SIG-M5 (cell line): ENCODE measurements around the gene SYCE3.
"Not testable (repeated sequence)": the region's sequence is repeated elsewhere in the genome, so short reads cannot be mapped to it uniquely, and the experiment has no call there.

Source experiments
- DNase-seq: peaks from one replicate; lab custom pipeline; 2025; lab: John Stamatoyannopoulos, UW

SYCE3 gene, protein sequence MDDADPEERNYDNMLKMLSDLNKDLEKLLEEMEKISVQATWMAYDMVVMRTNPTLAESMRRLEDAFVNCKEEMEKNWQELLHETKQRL

DNA sequence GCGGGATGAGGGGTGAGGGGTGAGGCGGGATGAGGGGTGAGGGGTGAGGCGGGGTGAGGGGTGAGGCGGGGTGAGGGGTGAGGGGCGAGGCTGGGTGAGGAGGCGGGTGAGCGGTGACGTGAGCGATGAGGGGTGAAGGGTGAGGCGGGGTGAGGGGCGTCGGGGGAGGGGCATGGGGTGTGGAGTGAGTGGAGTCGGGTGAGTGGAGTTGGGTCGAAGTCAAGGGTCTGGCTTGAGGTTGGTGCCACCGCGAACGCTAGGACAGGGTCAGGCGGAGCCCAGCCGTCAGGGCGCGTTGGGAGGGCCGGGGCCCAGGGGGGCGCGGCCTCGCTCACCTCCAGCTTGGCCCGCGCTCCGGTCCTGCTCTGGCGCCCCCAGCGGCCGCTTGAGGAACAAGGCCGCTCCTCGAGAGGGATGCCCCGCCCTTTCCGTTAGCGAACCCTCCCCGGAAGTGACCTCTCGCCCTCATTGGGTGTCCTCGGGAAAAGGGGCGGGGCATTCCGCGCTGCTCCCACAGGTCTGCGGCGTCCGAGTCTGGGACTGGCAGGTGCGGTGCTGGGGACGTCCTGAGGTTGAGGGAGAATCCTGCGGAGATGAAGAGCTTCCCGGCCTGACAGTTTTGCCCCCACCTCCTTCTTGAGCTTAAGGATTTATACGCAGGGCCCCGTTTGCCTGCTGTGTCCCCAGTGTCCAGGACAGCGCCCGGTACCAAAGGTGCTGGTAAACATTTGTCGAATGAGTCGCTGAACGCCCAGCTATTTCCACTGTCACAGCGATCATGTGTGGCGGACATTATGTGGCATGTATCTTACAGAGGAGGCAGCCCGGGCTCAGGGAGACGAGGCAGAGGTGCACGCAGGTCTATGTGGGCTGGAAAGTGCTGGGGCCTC is at the start of gene SYCE3:
Gene SYCE3 (minus strand): TSS at position 397 of the 890 bp plus-strand sequence. CDS start 6,514 bp downstream, outside the sequence.
- peak; percentile 20 for DNase-seq

- no peak for DNase-seq
These were observed 49.4 kb upstream of the SYCE3 start for GRCh38 chr22:50612168-50612527.

GRCh38 chr22:50611341-50612060 is 48.8 kb upstream of the SYCE3 start:
- no peak for DNase-seq

GRCh38 chr22:50610581-50610980 is 47.9 kb upstream of the SYCE3 start:
- DNase-seq: no peak

GRCh38 chr22:50610041-50610451 is 47.3 kb upstream of the SYCE3 start:
- DNase-seq: no peak

GRCh38 chr22:50609599-50609998 is 46.9 kb upstream of the SYCE3 start:
- no peak for DNase-seq

DNA sequence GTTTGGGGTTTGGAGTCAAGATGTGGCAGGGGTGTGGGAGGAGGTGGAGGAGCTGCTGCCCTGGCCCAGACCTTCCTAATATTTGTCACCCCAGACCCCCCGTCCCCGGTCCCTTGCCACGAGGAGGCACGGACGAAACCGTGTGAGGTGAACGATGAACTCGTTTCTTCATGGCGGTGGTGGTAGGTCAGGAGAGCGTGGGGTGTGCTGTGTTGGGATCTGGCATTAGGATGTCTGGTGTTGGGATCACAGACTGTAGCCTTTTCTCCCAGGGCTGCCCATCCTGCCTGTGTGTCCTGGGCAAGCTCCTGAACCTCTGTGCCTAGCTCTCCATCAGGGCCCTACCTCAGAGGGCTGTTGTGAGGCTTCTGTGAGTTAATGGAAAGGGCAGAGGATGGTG is 46.3 kb upstream of the SYCE3 start:
- DNase-seq: no peak

GRCh38 chr22:50608058-50608840 is 45.5 kb upstream of the SYCE3 start:
- DNase-seq: not testable (repeated sequence)

GRCh38 chr22:50607659-50608020 is 44.9 kb upstream of the SYCE3 start:
- no peak for DNase-seq

DNA sequence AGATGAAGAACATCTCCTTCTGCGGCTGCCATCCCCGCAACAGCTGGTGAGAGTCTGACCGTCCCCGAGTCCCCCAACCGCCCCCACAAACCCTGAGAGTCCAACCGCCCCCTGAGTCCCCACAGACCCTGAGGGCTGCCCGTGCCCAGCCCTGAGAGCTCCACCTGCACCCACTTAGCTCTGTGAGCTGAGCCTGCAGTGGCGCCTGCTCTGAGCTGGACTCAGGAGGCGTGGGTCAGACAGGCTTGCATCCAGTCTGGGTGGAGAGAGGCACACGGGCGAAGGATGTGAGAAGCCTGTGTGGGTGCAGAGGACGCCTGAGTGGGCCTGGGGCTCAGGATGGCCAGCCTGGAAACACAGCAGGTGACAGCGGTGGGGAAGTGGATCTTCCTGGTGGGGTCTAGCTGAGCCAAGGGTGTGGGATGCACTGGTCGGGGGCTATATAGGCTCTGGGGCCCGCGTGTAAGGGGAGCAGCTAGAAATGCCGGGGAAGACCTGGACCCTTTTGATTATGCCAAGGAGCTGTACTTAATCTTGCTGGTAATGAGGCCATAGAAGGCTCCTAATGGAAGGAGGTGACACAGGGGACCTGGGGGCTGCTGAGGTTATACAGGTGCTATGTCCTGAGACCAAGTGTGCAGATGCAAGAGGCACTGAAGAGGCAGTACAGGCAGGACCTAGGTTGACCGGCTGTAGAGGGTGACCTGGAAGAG is 44.4 kb upstream of the SYCE3 start:
- DNase-seq: no peak

DNA sequence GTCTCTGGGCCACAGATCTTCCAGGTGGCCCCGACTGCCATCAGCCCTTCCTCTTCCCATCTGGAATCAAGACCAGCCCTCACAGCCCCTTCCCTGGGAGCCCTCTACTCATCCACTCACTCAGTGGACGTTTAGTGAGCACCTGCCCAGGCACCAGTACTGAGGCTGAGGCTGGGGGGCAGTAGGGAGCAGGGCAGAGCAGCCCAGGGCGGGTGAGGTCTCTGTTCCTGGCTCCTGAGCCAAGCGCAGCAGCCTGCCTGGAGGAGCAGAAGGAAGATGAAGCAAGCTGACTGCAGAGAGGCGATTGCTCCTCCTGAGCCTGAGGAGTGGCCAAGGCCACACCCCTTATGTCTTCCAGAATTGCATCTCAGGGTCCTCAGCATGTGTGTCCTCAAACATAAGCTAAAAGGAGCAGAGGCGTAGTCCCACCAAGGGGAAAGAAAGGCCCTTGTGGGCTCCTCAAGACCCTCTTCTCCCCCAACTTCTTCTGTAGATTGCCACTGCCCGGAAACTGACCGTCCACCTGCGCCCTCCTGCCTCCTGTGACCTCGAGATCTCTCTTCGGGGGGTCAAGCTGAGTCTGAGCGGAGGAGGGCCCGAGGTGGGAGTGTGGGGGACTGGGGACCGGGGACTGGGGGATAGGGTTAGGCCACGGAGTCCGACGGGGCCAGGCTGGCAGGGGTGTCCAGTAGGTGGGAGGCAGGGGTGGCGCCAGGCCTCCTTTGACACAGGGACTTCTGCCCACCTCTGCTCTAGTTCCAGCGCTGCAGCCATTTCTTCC is 43.6 kb upstream of the SYCE3 start:
- no peak for DNase-seq

- no peak for DNase-seq
These were observed 42.9 kb upstream of the SYCE3 start for GRCh38 chr22:50605613-50606074.

DNA sequence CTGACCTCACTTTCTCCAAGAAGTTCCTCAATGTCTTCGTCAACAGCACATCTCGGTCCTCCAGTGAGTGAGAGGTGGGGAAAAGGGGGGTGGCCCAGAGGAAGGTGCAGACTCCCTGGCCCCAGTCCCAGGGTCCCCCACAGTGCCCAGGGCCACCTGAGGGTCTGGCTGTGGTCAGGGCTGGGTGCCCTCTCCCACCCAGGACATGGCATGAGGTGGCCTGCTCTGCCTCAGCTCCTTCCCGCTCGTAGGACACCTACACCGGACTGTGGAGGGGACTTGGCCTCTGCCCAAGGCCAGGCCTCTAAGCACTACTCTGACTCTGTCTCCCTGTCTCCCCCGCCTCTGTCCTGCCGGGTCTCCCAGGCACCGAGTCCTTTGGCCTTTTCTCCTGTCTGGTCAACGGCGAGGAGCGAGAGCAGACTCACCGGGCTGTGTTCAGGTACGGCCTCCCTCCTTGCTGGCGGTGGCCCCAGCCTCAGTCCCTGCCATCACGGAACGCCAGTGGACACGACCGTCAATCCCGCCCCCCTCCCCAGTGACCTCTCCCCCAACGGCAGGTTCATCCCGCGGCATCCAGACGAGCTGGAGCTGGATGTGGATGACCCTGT is 42.4 kb upstream of the SYCE3 start:
- DNase-seq: no peak

GRCh38 chr22:50604256-50605001 is 41.7 kb upstream of the SYCE3 start:
- no peak for DNase-seq

DNA sequence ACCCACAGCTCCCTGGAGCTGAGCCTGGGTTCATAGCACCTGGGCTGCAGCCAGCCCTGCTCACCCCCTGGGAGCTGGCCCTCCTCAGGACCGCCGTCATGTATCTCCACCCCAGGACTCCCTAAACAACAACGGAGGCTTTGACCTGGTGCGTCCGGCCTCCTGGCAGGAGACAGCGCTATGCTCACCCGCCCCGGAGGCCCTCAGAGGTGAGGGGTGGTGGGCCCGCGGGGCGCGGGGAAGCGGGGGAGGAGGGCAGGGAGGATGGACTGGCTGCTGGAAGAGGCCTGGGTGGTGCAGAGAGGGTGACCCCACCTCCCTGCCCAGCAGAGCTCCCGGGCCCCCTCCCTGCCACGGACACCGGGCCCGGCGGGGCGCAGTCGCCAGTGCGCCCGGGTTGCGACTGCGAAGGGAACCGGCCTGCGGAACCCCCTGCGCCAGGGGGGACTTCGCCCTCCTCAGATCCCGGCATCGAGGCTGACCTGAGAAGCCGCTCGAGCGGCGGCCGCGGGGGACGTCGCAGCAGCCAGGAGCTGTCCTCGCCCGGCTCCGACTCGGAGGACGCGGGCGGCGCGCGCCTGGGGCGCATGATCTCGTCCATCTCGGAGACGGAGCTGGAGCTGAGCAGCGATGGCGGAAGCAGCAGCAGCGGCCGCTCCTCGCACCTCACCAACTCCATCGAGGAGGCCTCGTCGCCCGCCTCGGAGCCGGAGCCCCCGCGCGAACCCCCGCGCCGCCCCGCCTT is 41.0 kb upstream of the SYCE3 start:
- DNase-seq: no peak

DNA sequence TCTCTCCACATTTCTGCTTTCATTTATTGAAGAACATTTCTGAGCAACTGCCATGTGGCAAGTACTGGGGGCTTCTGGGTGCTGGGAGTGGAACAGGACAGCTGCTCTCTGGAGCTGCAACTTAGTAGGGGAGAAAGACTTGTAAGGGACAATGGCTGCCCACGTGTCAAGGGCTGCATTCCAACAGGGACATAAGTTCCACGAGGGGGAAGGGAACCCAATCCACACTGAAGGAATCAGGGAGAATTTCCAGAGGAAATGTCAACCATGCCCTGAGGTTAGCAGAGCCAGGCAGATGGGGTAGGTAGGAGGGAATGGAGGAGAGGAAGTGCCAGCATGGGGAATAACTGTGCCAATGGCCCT is 39.6 kb upstream of the SYCE3 start:
- no peak for DNase-seq

DNA sequence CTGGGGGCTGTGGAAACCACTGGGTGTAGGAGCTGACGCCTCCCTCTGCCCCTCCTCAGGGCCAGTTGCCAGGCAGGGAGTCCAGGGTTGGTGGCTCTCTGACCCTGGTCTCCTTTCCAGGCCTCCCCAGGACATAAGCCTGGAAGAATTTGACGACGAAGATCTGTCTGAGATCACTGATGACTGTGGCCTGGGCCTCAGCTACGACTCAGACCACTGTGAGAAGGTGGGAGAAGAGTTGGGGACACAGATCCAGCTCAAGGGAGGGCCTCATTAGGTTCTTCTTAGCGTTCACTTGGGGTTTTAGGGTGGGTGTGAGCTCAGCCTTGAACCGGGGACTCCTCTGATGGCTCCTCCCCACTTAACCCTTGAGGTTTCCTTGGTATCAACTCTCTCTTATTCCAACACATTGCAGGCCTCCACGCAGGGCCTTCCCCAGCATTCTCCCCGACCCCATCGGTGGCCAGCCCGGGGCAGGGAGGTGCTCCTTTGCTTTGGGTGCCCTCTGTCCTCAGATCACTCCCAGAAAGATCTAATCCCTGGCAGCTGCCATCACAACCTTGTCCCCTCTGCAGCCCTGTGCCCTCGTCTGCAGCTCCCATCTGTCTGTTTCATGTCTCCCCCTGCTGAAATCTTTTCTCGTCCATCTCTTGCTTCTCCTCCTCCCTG is 39.1 kb upstream of the SYCE3 start:
- no peak for DNase-seq

DNA sequence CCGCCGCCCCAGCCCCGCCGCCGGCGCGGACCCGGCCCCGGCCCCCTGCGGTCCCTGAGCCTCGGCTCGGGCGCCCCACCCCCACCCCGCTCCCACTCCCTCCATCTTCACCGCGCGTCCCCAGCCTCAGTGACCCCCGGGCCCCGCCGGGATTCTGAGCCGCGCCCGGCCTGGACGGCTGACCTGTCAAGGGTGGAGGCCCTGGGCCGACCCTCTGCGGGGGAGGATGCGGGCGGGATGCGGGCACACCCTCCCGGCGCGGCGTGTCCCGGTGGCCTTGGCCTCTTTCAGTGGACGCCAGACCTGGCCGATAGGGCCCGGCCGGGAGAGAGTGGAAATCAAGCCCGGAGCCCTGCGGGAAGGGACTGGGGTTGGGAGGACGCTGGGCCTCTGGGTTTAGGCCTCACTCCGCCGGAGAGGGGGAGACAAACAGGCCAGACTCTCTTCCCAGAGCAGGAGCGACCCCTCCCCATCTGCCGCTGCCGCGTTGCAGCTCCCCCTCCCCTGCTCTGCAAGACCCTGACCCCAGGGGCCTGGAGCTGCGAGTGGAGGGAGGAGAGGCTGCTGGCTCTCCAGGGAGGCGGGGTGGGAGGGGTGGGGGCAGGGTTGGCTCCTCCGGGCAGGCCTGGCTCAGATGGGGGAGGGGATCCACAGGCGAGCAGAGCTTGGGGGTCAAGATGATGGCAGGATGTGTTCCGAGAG is 38.4 kb upstream of the SYCE3 start:
- DNase-seq: no peak
